GM12801 (cell line): ENCODE data around the gene DNTTIP2.

Source experiments
- CTCF ChIP-seq: IDR thresholded peaks from one replicate; pipeline ENCODE4 v1.5.1; 2011; ENCODE audit warnings: control low read depth; ENCODE audit not compliant: insufficient read length; ENCODE audit errors: extremely low read depth

Gene DNTTIP2

GRCh38 chr1:93828367-93828755 is 50.6 kb downstream of the DNTTIP2 start:
- TF ChIP-seq CTCF: no peak

GRCh38 chr1:93827633-93828366 is 51.2 kb downstream of the DNTTIP2 start:
- TF ChIP-seq CTCF: no peak

GRCh38 chr1:93827128-93827527 is 51.9 kb downstream of the DNTTIP2 start:
- TF ChIP-seq CTCF: no peak

- no peak for TF ChIP-seq CTCF
Measured at GRCh38 chr1:93824834-93825233, 54.2 kb downstream of the DNTTIP2 start.

GRCh38 chr1:93822730-93823425 is 56.1 kb downstream of the DNTTIP2 start:
- TF ChIP-seq CTCF: no peak

- TF ChIP-seq CTCF: no peak
Measured at GRCh38 chr1:93821423-93822144, 57.4 kb downstream of the DNTTIP2 start.
